Measurements from ENCODE around the gene ZSWIM1. TPM values are rescaled to one million over a fixed set of nuclear protein-coding genes. Genes with fewer than 3 reads are reported as not detected.
A peak's percentile ranks its signal among the peaks of the same experiment; 100 is the strongest.

ZSWIM1 gene
- total and polyA plus RNA-seq, 9 donors, result 4.8 to 15.2 (median 11.5) TPM

DNA sequence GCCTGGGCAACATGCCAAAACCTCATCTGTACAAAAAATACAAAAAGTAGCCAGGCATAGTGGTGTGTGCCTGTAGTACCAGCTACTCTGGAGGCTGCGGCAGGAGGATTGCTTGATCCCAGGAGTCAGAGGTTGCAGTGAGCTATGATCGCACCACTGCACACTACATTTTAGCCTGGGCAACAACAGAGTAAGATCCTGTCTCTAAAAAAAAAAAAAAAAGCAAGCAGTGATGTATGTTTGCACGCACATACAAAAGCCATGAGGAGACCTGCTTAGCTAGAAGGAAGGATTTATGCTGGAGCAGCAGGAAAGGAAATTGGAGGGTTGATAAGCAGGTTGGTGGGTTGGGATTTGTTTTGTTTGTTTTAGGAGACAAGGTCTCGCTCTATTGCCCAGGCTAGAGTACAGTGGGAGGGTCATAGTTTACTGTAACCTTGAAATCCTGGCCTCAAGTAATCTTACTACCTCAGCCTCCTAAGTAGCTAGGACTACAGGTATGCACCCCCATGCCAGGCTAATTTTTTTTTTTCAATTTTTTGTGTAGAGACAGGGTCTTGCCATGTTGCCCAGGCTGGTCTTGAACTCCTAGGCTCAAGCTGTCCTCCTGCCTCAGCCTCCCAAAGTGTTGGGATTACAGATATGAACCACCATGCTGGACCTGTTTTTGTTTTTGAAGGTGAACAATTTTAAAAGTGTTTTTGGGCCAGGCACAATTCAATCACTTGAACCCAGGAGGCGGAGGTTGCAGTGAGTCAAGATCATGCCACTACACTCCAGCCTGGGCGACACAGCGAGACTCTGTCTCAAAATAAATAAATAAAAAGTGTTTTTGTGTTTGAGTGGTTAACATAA is 19.6 kb upstream of the ZSWIM1 start:
- no peaks in the 10 kb centered on the region for H3K27me3 ChIP-seq
- WGBS, 3 donors, result 88 to 93% (median 89%) methylated on average over 7 of the region's 7 CpGs
- peaks cover 3% of the 10 kb centered on the region for H3K4me1 ChIP-seq (ENCODE audit: insufficient read depth)
- no peak overlapping the region for H3K4me3 ChIP-seq
- no peak for TF ChIP-seq EP300 (IDR thresholded peaks at IDR 0.05)
- TF ChIP-seq, protein P1, sequence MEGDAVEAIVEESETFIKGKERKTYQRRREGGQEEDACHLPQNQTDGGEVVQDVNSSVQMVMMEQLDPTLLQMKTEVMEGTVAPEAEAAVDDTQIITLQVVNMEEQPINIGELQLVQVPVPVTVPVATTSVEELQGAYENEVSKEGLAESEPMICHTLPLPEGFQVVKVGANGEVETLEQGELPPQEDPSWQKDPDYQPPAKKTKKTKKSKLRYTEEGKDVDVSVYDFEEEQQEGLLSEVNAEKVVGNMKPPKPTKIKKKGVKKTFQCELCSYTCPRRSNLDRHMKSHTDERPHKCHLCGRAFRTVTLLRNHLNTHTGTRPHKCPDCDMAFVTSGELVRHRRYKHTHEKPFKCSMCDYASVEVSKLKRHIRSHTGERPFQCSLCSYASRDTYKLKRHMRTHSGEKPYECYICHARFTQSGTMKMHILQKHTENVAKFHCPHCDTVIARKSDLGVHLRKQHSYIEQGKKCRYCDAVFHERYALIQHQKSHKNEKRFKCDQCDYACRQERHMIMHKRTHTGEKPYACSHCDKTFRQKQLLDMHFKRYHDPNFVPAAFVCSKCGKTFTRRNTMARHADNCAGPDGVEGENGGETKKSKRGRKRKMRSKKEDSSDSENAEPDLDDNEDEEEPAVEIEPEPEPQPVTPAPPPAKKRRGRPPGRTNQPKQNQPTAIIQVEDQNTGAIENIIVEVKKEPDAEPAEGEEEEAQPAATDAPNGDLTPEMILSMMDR (IDR thresholded peaks at IDR 0.05), result no peak
- no peak for TF ChIP-seq POLR2A (IDR thresholded peaks at IDR 0.05)
- no peak for DNase-seq
- no peak overlapping the region for H3K27ac ChIP-seq
- intact Hi-C loops (cut with DNase I), result no loop called here
- H3K36me3 ChIP-seq, result no peaks in the 10 kb centered on the region
- no peaks in the 10 kb centered on the region for H3K9me3 ChIP-seq

DNA sequence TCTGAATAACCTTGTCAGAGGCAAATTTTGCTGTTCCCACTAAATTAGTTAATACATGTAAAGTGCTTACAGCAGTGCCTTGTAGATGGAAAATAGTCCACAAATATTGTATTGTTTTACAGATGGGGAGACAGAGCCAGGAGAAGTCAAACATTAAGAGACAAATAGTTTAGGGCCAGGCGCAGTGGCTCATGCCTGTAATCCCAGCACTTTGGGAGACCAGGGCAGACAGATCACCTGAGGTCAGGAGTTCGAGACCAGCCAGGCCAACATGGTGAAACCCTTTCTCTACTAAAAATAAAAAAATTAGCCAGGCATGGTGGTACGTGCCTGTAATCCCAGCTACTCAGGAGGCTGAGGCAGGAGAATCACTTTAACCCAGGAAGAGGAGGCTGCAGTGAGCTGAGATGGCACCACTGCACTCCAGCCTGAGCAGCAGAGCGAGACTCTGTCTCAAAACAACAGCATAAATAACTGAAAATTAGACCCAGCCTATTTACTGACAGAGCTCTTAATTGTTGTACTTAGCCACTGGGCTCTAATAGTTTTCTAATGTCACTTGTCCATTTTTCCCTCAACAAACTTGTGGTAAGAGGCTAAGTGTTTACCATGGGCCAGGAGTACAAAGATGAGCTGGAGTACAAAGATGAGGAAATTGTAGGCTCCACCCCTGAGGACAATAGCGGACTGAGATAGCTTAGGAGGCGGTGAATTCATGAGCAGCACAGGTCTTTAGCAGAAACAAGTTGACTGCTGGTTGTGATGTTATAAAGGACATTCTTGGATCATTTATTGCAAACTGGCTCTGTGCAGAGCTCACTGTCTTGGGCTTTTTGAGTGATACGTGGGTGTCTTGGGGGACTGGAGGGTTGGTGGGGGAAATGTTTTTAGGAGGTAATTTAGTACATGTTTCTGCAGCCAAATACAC is 17.2 kb upstream of the ZSWIM1 start:
- H3K9me3 ChIP-seq, result no peaks in the 10 kb centered on the region
- intact Hi-C loops (cut with DNase I), result no loop called here
- H3K27ac ChIP-seq, result no peak overlapping the region
- WGBS, 3 donors, result 85 to 90% (median 87%) methylated on average over 7 of the region's 7 CpGs
- TF ChIP-seq, protein P1 (IDR thresholded peaks at IDR 0.05), result no peak
- TF ChIP-seq EP300 (IDR thresholded peaks at IDR 0.05) (no peak), POLR2A (IDR thresholded peaks at IDR 0.05) (no peak)
- no peaks in the 10 kb centered on the region for H3K27me3 ChIP-seq
- H3K36me3 ChIP-seq, result no peaks in the 10 kb centered on the region
- peak in 1 of 5 donors; percentile 4 for DNase-seq
- no peak overlapping the region for H3K4me3 ChIP-seq
- peaks cover 1% of the 10 kb centered on the region for H3K4me1 ChIP-seq (ENCODE audit: insufficient read depth)

DNA sequence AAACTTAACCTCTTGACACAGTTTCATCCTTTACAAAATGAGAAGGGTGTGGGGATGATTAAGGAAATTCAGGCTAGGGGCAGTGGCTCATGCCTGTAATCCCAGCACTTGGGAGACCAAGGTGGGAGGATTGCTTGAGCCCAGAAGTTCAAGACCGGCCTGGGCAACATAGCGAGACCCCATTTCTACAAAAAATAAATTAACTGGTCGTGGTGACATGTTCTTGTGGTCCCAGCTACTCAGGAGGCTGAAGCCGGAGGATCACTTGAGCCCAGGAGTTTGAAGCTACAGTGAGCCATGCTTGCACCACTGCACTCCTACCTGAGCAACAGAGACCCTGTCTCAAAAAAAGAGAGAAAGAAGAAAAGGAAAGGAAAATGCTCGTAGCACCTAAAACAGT is 14.6 kb upstream of the ZSWIM1 start:
- H3K27ac ChIP-seq, result peak overlapping the region in 1 of 2 donors; percentile 69
- 91 to 94% (median 92%) methylated on average over 5 of the region's 5 CpGs for WGBS, 3 donors
- intact Hi-C loops (cut with DNase I), result no loop called here
- no peaks in the 10 kb centered on the region for H3K36me3 ChIP-seq
- TF ChIP-seq, protein P1 (IDR thresholded peaks at IDR 0.05), result no peak
- TF ChIP-seq POLR2A (IDR thresholded peaks at IDR 0.05), result no peak
- no peak for TF ChIP-seq EP300 (IDR thresholded peaks at IDR 0.05)
- peaks cover 1% of the 10 kb centered on the region for H3K4me1 ChIP-seq (ENCODE audit: insufficient read depth)
- H3K27me3 ChIP-seq, result no peaks in the 10 kb centered on the region
- no peaks in the 10 kb centered on the region for H3K9me3 ChIP-seq
- H3K4me3 ChIP-seq, result no peak overlapping the region
- peak in 1 of 5 donors; percentile 9 for DNase-seq

DNA sequence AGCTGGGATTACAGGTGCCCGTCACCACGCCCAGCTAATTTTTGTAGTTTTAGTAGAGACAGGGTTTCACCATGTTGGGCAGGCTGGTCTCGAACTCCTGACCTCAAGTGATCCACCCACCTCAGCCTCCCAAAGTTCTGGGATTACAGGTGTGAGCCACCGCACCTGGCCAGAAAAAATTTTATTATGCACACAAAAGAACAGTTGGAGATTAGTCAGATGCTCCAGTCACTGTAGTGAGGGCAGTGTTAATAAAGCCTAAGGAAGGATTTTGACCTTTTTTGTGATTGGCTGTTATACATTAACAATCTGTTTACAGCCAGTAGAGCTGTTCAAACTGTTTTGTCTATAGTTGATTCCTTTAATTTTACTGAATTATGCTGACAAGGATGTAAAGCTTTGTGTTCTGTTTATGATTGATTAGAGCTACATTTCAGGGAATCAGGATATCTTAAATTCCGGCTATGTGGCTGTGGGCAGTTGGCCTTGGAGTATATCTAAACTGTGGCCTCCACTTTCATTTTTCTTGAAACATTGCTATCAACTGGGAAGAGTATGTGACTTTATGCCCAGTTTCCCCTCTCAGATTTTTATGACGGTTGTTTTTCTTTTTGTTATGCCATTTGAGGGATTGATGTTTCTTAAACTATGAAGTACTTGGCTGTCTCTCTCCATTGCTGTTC is 13.8 kb upstream of the ZSWIM1 start:
- Histone ChIP-seq H3K27me3 (no peaks in the 10 kb centered on the region), H3K4me3 (no peak overlapping the region), H3K9me3 (no peaks in the 10 kb centered on the region), H3K36me3 (no peaks in the 10 kb centered on the region), H3K27ac (peak overlapping the region in 1 of 2 donors; percentile 69), H3K4me1 (ENCODE audit: insufficient read depth) (peaks cover 1% of the 10 kb centered on the region)
- peak in 1 of 5 donors; percentile 17 for DNase-seq
- intact Hi-C loops (cut with DNase I), result no loop called here
- TF ChIP-seq, protein P1 (IDR thresholded peaks at IDR 0.05), result no peak
- TF ChIP-seq EP300 (IDR thresholded peaks at IDR 0.05) (no peak), POLR2A (IDR thresholded peaks at IDR 0.05) (no peak)
- WGBS, 3 donors, result 55 to 72% (median 66%) methylated on average over 6 of the region's 6 CpGs
